Skeletal muscle cell (primary cell): ENCODE data around the gene HOXB5.
A peak's percentile ranks its signal among the peaks of the same experiment; 100 is the strongest.

Experiments used
- DNase-seq: peaks from one replicate; pipeline ENCODE4 v3.0.0-alpha.2; 2010; ENCODE audit warnings: low read depth
- H3K4me3 ChIP-seq: 2 replicates; pipeline ENCODE4 v1.5.1; 2011; ENCODE audit warnings: low read depth, mild to moderate bottlenecking, control low read depth, low read length, moderate library complexity

HOXB5 gene

DNA sequence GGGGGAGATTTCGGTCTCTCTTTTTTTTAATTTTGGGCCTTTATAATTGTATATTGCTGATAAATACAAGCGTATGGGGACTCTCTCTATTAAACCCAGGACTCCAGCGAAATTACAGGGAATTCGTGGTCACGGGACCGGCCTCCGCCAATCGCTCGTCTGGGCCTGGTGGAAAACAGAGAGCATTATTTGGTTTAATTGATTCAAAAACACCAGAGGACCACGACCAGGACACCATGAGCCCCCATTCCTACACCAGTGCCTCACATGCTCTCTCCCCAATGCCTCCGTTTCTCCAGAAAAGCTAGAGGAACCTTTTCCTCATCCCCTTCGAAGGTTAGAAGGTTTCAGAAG lies 48.6 kb downstream of the HOXB5 start, which contains the start of gene HOXB2:
TSS of gene HOXB2 (minus strand) at position 88 of the 354 bp plus-strand sequence. CDS start 198 bp downstream, outside the sequence.
- DNase-seq: no peak
- H3K4me3 ChIP-seq: peak within 1 kb of the TSS; percentile 63

DNA sequence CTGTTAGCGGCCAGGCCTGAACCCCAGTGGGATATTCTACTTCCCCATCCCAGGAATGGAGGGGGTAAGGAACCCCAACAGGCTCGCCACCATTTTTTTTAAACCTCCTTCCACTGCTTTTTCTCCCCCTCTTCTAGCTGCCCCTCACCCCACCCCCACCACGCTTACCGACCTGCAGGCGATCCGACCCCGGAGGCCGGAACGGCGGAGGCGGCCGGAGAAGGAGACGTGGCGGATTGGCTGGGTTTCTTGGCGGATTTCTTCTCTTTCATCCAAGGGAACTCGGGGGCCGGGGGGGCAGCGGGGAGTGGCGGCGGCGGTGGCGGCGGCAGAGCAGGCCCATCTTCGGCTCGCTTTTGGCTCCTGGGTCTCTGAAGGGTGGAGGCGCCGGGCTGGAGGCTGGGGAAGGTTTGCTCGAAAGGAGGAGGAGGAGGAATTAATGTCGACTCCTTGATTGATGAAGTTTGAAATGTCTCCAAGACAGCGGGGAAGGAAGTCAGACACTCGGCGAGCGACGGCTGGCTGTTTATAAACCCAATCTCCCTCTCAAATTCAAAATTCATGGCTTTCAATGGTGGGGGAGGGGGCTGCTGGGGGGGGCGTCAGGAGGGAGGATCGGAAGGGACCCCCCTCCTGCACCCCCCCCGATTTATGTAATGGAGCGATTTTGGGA lies 49.1 kb downstream of the HOXB5 start:
- DNase-seq: no peak

DNA sequence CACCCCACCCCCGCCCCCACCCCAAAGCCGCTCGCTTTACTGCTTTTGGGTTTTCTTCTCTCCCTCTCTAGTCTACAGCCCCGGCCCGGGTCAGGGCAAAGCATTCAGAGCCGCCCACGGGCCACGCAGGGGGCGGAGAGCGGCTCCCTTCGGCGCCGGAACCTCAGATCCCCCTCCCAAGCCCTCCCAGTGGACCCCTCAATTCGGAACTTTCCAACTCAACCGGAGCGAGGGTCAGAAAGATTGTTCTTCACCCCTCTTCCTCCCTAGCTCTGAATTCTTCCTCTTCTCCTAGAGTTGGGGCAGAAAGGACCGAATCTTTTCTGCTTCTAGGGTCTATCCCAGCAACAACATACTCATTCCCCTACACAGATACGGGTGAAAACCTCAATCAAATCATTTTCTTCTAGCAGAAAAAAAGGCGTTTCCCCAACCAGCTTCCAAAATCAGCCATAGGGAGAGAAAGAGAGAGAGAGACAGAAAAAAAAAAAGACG lies 49.7 kb downstream of the HOXB5 start:
- peak overlapping the region; percentile 63 for H3K4me3 ChIP-seq

More for the DNA sequence above, 49.1 kb downstream of the HOXB5 start:
- peak overlapping the region; percentile 63 for H3K4me3 ChIP-seq

DNA sequence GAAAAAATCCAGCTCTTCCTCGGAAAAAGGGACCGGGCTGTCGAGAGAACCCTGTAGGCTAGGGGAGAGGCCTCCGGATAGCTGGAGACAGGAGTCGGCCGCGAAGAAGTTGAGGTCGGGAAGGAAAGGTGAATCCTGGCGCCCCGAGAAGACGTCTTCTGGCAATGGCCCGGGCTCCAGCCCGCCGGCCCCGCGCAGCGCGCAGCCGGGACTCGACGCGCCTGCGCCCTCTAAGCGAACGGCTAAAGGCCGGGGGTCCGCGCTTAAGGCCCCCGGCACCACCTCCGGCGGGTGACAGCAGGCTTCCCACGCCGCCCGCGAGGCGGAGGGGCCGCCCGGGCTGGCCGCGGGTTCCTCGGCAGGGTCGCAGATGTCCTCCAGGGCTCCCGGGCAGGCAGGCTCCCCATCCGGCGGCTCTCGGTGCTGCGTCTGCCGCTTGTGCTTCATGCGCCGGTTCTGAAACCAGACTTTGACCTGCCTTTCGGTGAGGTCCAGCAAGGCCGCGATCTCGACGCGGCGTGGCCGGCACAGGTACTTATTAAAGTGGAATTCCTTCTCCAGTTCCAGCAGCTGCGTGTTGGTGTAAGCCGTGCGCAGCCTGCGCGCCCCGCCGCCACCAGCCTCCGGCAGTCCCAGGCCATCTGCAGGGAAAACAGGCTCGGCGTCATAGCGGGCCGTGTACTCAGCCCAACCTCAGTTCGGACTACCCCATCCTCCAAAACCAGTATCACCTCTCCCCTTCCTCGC lies 50.3 kb downstream of the HOXB5 start:
- DNase-seq: no peak

More for the DNA sequence above, 49.7 kb downstream of the HOXB5 start:
- DNase-seq: no peak

DNA sequence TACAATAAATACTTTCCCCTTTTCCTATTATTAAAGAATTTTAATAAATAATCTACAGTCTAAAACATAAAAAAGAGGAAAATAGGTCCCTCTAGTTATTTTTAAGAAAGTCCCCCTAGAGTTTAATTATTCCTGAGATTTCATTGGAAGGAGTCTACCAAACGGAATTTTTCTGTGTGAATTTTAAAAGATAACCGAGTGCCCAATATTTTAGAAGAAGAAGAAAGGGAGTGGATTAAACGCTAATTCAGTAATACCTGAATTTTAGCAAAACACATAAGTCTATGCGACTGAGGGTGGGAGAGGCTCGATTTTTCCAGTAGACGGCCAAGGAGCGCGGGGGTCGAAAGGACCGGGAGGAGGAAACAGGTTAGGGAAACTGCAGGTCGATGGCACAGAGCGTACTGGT lies 50.9 kb downstream of the HOXB5 start:
- no peak for DNase-seq
- H3K4me3 ChIP-seq: peak overlapping the region; percentile 63

More for the DNA sequence above, 50.3 kb downstream of the HOXB5 start:
- H3K4me3 ChIP-seq: peak overlapping the region; percentile 63

DNA sequence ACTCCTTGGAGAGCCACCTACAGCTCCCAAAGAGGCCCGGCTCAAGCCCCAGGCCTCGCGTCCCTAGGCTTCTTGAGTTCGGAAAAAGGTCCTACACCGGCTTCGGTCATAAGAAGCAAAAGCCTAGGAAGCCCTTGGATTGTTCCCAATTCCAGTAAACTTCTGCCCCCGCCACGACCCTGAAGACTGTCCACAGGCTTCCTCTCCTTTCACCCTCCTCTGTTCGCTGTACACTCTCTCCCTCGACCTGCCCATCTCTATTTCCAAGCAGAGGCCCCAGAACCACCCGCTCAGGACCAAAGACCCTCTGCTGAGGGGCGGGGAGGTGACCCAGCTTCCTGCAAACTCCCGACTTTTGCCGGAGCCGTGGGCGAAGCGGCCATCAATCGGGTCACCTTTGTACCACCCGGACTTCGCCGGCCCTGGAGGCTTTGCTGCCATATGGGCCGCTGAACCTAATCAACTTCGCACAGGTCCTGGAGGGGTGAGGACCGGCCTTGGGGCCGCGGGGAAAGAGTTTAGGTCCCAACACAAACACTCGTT lies 51.4 kb downstream of the HOXB5 start:
- DNase-seq: no peak
- H3K4me3 ChIP-seq: peak overlapping the region; percentile 63

DNA sequence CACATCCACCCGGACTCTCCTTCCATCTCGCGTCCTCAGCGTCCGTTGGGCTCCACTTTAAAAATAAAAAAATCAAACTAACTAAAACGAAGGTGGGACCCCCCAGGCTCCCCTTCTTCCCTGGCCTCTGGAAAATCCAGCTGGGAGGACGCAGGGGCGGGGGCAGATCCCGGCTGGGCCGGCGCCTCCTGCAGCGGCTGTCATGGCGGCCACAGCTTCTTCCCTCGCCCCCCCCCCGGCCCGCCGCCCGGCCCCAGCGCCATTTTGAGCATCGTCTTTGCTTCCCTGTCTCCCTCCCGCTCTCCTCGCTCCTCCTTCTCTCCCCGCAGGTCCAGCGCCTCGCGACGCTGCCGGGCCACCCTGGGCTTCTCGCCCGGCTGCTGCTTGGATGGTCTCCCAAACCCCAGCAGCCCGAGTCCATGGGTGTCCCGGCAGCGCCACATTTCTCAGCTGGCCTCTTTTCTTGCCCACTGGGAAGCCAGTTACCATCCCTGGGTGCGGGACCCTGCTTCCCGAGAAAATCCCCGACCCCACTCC lies 51.9 kb downstream of the HOXB5 start:
- no peak for DNase-seq
- H3K4me3 ChIP-seq: peak overlapping the region; percentile 63
